ENCODE measurements around the gene RAC3.

Gene RAC3

DNA sequence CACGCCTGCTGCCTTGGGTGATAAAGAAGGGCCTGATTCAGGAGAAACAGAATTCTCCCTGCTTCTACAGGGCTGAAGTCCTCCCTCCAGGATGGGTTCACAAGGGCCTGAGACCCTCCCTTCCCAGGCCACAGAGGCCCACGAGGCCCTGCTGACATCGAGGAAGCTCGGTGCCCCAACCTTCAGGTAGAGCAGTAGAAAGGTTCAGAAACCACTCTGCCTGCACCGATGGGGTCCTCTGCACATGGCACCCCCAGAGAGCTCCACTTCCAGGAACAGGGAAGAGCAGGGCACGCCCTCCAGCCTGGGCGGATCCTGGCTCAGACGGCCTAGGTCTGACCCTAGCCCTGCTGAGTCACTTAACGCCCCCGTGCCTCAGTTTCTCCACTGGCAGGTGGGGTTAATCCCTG is 9.6 kb upstream of the RAC3 start:
- peak overlapping the region; percentile 31 for H3K27ac Mint-ChIP-seq

DNA sequence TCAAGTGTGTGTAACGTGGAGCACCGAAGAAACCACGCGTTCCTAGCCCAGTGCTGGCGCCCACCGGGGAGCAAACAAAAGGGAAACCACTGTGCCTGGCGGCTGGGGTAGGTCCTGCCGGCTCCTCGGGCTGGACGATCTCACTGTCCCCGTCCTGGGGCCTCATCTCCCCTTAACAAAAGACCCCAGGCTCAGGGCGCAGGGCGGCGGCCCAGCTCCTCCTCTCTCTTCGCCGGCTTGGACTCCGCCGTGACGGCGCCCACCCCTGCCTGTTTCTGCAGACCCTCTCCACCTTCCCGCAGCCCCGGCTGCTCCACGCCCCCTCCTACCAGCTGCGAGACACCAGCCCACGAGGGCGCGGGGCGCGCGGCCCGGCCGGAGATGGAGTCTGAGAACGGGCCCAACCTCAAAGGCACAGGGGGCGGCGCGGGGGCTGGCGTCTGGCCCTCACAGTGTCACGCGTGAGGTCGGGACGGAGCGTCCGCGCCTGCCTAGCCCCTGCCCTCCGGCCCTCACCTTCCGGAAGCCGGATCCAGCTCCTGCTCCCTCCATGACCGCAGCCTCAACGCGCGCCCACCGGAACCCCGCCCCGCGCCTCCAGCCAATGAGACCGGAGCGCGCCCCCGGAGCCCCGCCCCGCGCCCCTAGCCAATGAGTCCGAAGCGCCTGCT is 9.0 kb upstream of the RAC3 start, which contains the start of gene CENPX:
TSS of gene CENPX (minus strand) at position 569 of the 671 bp plus-strand sequence. CDS start at position 552, 17 bp downstream.
- Mint-ChIP-seq H3K27ac (peak within 1 kb of the TSS; percentile 69), H3K9me3 (no peaks in the 10 kb centered on the region), H3K4me3 (peak within 1 kb of the TSS; percentile 89), H3K36me3 (ENCODE audit: low read depth) (peaks cover 2% of the 10 kb centered on the region), H3K4me1 (ENCODE audit: low read depth) (peaks cover 19% of the 10 kb centered on the region), H3K27me3 (ENCODE audit: low read depth) (no peaks in the 10 kb centered on the region)
- no peak for DNase-seq (ENCODE audit: low spot score)

More for the DNA sequence above, 9.6 kb upstream of the RAC3 start:
- DNase-seq (ENCODE audit: low spot score), result no peak
- peak overlapping the region; percentile 87 for H3K4me3 Mint-ChIP-seq
- H3K9me3 Mint-ChIP-seq, result no peaks in the 10 kb centered on the region
- H3K27me3 Mint-ChIP-seq (ENCODE audit: low read depth), result no peaks in the 10 kb centered on the region
- peaks cover 15% of the 10 kb centered on the region for H3K4me1 Mint-ChIP-seq (ENCODE audit: low read depth)
- peaks cover 2% of the 10 kb centered on the region for H3K36me3 Mint-ChIP-seq (ENCODE audit: low read depth)

DNA sequence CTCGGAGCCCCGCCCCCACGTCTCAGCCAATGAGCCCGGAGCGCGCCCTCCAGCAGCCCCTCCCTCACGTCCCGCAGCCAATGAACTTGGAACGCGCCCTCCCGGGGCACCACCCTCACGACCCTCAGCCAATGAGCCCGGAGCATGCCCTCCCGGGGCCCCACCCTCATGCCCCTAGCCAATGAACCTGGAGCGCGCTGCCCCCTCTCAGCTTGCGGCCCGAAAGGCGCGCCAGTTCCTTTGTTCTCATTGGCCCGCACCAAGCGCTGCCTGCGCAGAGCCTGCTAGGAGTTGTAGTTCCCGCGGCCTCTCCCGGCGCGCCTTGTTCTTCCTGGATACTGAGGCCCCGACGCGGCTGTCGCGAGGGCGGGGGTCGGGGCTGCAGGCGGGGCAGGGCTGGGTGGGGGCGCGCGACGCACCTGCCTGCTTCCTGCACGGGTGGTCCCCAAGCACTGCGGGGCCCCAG is 8.5 kb upstream of the RAC3 start, which contains the start of gene LRRC45:
TSS of gene LRRC45 (plus strand) at position 325 of the 466 bp plus-strand sequence. CDS start 339 bp downstream, outside the sequence.
- Mint-ChIP-seq H3K4me3 (peak within 1 kb of the TSS; percentile 89), H3K36me3 (ENCODE audit: low read depth) (peaks cover 5% of the 10 kb centered on the region), H3K4me1 (ENCODE audit: low read depth) (peaks cover 21% of the 10 kb centered on the region), H3K9me3 (no peaks in the 10 kb centered on the region), H3K27ac (peak within 1 kb of the TSS; percentile 45), H3K27me3 (ENCODE audit: low read depth) (no peaks in the 10 kb centered on the region)
- DNase-seq (ENCODE audit: low spot score), result peak; percentile 100

GRCh38 chr17:82023447-82024241 is 7.8 kb upstream of the RAC3 start:
- H3K4me1 Mint-ChIP-seq (ENCODE audit: low read depth), result peaks cover 21% of the 10 kb centered on the region
- H3K27me3 Mint-ChIP-seq (ENCODE audit: low read depth), result no peaks in the 10 kb centered on the region
- H3K9me3 Mint-ChIP-seq, result no peaks in the 10 kb centered on the region
- peaks cover 5% of the 10 kb centered on the region for H3K36me3 Mint-ChIP-seq (ENCODE audit: low read depth)
- no peak overlapping the region for H3K27ac Mint-ChIP-seq
- DNase-seq (ENCODE audit: low spot score), result no peak
- H3K4me3 Mint-ChIP-seq, result peak overlapping the region; percentile 89

GRCh38 chr17:82024859-82025258 is 6.6 kb upstream of the RAC3 start:
- Mint-ChIP-seq H3K27ac (no peak overlapping the region), H3K4me1 (ENCODE audit: low read depth) (peaks cover 21% of the 10 kb centered on the region), H3K27me3 (ENCODE audit: low read depth) (no peaks in the 10 kb centered on the region), H3K4me3 (no peak overlapping the region), H3K36me3 (ENCODE audit: low read depth) (peaks cover 9% of the 10 kb centered on the region), H3K9me3 (no peaks in the 10 kb centered on the region)
- DNase-seq (ENCODE audit: low spot score), result no peak

- Mint-ChIP-seq H3K36me3 (ENCODE audit: low read depth) (peaks cover 9% of the 10 kb centered on the region), H3K27ac (no peak overlapping the region), H3K27me3 (ENCODE audit: low read depth) (no peaks in the 10 kb centered on the region), H3K4me3 (peak overlapping the region; percentile 26), H3K4me1 (ENCODE audit: low read depth) (peaks cover 21% of the 10 kb centered on the region), H3K9me3 (no peaks in the 10 kb centered on the region)
- DNase-seq (ENCODE audit: low spot score), result no peak
Observed at GRCh38 chr17:82025401-82026107, 5.9 kb upstream of the RAC3 start.

DNA sequence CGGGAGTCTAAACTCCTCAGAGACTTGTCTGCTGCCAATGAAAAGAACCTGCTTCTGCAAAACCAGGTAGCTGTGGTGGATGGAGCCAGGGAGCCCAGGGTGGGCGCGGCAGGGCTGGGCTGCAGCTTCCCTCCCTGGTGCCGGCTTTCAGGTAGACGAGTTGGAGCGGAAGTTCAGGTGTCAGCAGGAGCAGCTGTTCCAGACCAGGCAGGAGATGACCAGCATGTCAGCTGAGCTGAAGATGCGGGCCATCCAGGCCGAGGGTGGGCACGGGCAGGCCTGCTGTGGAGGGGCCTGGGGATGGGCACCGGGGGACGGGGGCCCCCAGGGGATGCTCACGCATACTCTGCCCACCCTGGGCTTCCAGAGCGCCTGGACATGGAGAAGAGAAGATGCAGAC is 3.2 kb upstream of the RAC3 start:
- H3K27ac Mint-ChIP-seq, result no peak overlapping the region
- peaks cover 11% of the 10 kb centered on the region for H3K36me3 Mint-ChIP-seq (ENCODE audit: low read depth)
- no peaks in the 10 kb centered on the region for H3K9me3 Mint-ChIP-seq
- DNase-seq (ENCODE audit: low spot score), result no peak
- peaks cover 14% of the 10 kb centered on the region for H3K4me1 Mint-ChIP-seq (ENCODE audit: low read depth)
- H3K4me3 Mint-ChIP-seq, result no peak overlapping the region
- no peaks in the 10 kb centered on the region for H3K27me3 Mint-ChIP-seq (ENCODE audit: low read depth)

DNA sequence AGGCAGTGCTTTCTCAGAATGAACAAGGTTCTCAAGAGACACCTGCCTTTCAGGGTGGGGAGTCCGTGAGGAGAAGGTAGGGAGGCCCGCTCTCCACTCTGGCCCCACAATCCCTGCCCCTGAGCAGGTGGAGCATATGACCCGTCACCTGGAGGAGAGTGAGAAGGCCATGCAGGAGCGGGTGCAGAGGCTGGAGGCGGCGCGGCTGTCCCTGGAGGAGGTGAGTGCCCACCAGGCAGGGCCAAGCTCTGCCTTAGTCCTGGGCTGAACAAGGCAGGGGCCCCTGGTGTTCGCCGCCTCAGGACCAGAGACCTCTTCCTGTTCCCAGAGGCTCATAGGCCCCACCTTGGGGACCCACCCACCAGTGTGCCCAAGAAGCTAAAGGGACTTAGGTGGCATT is 2.5 kb upstream of the RAC3 start:
- no peak overlapping the region for H3K4me3 Mint-ChIP-seq

GRCh38 chr17:82029391-82029790 is 2.1 kb upstream of the RAC3 start:
- Mint-ChIP-seq H3K9me3 (no peaks in the 10 kb centered on the region), H3K4me1 (ENCODE audit: low read depth) (peaks cover 7% of the 10 kb centered on the region), H3K4me3 (peak overlapping the region; percentile 43), H3K36me3 (ENCODE audit: low read depth) (peaks cover 11% of the 10 kb centered on the region), H3K27me3 (ENCODE audit: low read depth) (no peaks in the 10 kb centered on the region), H3K27ac (no peak overlapping the region)
- DNase-seq (ENCODE audit: low spot score), result no peak

More for the DNA sequence above, 2.5 kb upstream of the RAC3 start:
- DNase-seq (ENCODE audit: low spot score), result no peak
- Mint-ChIP-seq H3K36me3 (ENCODE audit: low read depth) (peaks cover 11% of the 10 kb centered on the region), H3K27me3 (ENCODE audit: low read depth) (no peaks in the 10 kb centered on the region), H3K27ac (no peak overlapping the region), H3K4me1 (ENCODE audit: low read depth) (peaks cover 11% of the 10 kb centered on the region), H3K9me3 (no peaks in the 10 kb centered on the region)

GRCh38 chr17:82029990-82030469 is 1.4 kb upstream of the RAC3 start:
- peaks cover 13% of the 10 kb centered on the region for H3K36me3 Mint-ChIP-seq (ENCODE audit: low read depth)
- H3K9me3 Mint-ChIP-seq, result no peaks in the 10 kb centered on the region
- no peak overlapping the region for H3K27ac Mint-ChIP-seq
- no peak overlapping the region for H3K4me3 Mint-ChIP-seq
- DNase-seq (ENCODE audit: low spot score), result no peak
- no peaks in the 10 kb centered on the region for H3K27me3 Mint-ChIP-seq (ENCODE audit: low read depth)
- H3K4me1 Mint-ChIP-seq (ENCODE audit: low read depth), result peaks cover 7% of the 10 kb centered on the region

DNA sequence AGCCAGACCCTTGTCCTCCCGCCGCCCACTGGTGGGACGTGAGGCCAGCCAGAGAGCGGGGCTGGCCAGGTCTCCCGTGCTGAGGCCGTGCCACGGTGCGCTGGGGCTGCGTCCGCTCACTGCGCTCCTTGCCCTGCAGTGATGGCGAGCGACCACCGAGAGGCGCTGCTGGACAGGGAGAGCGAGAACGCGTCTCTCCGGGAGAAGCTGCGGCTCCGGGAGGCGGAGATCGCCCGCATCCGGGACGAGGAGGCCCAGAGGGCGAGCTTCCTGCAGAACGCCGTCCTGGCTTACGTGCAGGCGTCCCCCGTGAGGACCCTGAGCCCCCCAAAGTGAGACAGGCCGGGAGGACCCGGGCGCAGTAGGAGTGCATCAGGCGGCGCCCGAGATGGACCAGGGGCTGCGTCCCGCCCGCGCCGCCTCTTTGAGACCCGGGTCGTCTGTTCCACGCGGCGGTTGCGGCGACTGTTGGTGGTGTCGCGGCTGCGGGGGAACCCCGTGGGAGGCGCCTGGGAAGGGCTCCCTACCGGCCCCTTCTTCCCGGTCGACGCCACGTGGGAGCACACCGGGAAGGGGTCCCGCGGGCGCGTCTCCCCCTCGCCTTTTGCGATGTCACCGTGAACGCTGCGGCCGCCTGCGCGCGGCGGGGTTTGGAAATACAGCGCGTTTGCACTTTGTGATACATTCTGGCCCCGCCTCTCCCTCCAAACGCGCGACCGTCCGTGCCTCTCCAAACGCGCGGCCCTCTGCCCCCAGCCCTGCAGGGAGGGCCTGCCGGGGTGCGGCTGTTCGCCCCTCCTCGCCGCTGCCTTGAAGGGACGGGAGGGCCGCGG is 792 bp upstream of the RAC3 start:
- H3K27ac Mint-ChIP-seq, result peak overlapping the region; percentile 79
- H3K4me1 Mint-ChIP-seq (ENCODE audit: low read depth), result peaks cover 10% of the 10 kb centered on the region
- no peaks in the 10 kb centered on the region for H3K9me3 Mint-ChIP-seq

GRCh38 chr17:82031885-82032627 is 578 bp downstream of the RAC3 start:
- no peaks in the 10 kb centered on the region for H3K9me3 Mint-ChIP-seq
- no peaks in the 10 kb centered on the region for H3K27me3 Mint-ChIP-seq (ENCODE audit: low read depth)
- peak overlapping the region; percentile 70 for H3K4me3 Mint-ChIP-seq
- DNase-seq (ENCODE audit: low spot score), result peak; percentile 46
- peaks cover 11% of the 10 kb centered on the region for H3K4me1 Mint-ChIP-seq (ENCODE audit: low read depth)
- peaks cover 15% of the 10 kb centered on the region for H3K36me3 Mint-ChIP-seq (ENCODE audit: low read depth)
- H3K27ac Mint-ChIP-seq, result no peak overlapping the region

More for the DNA sequence above, 792 bp upstream of the RAC3 start:
- peak; percentile 85 for DNase-seq (ENCODE audit: low spot score)
- Mint-ChIP-seq H3K27me3 (ENCODE audit: low read depth) (no peaks in the 10 kb centered on the region), H3K4me3 (peak overlapping the region; percentile 87), H3K36me3 (ENCODE audit: low read depth) (peaks cover 15% of the 10 kb centered on the region)
